DND-41 (cell line): ENCODE data around the gene ATXN1L.
A peak's percentile ranks its signal among the peaks of the same experiment; 100 is the strongest.

Source experiments
- ATAC-seq: fragments of 200-7000 bp; cut with Tn5 transposase; 3 replicates; pipeline ENCODE4 v1.9.1; 2021; ENCODE audit warnings: low read depth; ENCODE audit not compliant: insufficient read depth
- DNase-seq: peaks from one replicate; pipeline ENCODE4 v3.0.0-alpha.2; 2020
- H2AFZ ChIP-seq: 2 replicates; pipeline ENCODE4 v1.6.0; 2012; ENCODE audit warnings: low read depth, low read length
- H3K27ac ChIP-seq: 2 replicates; pipeline ENCODE4 v1.5.1; 2012; ENCODE audit warnings: low read length, inconsistent platforms
- H3K27me3 ChIP-seq: fragments of 200-600 bp; sonication (generic); 2 replicates; pipeline ENCODE4 v1.6.0; 2012; ENCODE audit warnings: low read length, mild to moderate bottlenecking, inconsistent platforms; ENCODE audit not compliant: insufficient read depth, poor library complexity
- H3K36me3 ChIP-seq: 2 replicates; pipeline ENCODE4 v1.5.1; 2012; ENCODE audit warnings: low read length, inconsistent platforms; ENCODE audit not compliant: insufficient read depth
- H3K4me1 ChIP-seq: 2 replicates; pipeline ENCODE4 v1.5.1; 2012; ENCODE audit warnings: mild to moderate bottlenecking, low read length; ENCODE audit not compliant: insufficient read depth
- H3K4me2 ChIP-seq: 2 replicates; pipeline ENCODE4 v1.6.0; 2012; ENCODE audit warnings: mild to moderate bottlenecking, moderate library complexity, low read length, inconsistent platforms; ENCODE audit not compliant: insufficient read depth
- H3K4me3 ChIP-seq, 2 experiments: fragments of 200-600 bp in 1 of 2; shearing (Covaris generic) in 1 of 2; 2 replicates each; pipeline ENCODE4 v1.5.1; 2012 to 2016; ENCODE audit warnings: inconsistent platforms in 2 of 2, low read length in 2 of 2, mild to moderate bottlenecking in 2 of 2, low read depth in 1 of 2, moderate library complexity in 1 of 2
- H3K79me2 ChIP-seq: 2 replicates; pipeline ENCODE4 v1.6.0; 2012; ENCODE audit warnings: low read length, inconsistent platforms; ENCODE audit not compliant: insufficient read depth
- H3K9ac ChIP-seq: 2 replicates; pipeline ENCODE4 v1.6.0; 2012; ENCODE audit warnings: low read depth, mild to moderate bottlenecking, inconsistent platforms, low read length, moderate library complexity
- H3K9me3 ChIP-seq: 2 replicates; pipeline ENCODE4 v1.5.1; 2012; ENCODE audit warnings: low read length, moderate library complexity, mild to moderate bottlenecking, inconsistent platforms; ENCODE audit not compliant: insufficient read depth, severe bottlenecking
- H4K20me1 ChIP-seq: 2 replicates; pipeline ENCODE4 v1.6.0; 2012; ENCODE audit warnings: low read length; ENCODE audit not compliant: insufficient read depth
- CTCF ChIP-seq: IDR thresholded peaks from 2 replicates; pipeline ENCODE4 v1.5.1; 2012; ENCODE audit warnings: borderline replicate concordance, low read length, moderate library complexity, mild to moderate bottlenecking; ENCODE audit not compliant: poor library complexity, severe bottlenecking; ENCODE audit errors: extremely low read depth
- EZH2 ChIP-seq: IDR thresholded peaks from 3 replicates; pipeline ENCODE4 v1.6.1; 2012; ENCODE audit warnings: borderline replicate concordance, low read depth, mild to moderate bottlenecking, moderate library complexity, low read length, inconsistent platforms; ENCODE audit not compliant: severe bottlenecking

Gene ATXN1L

GRCh38 chr16:71899171-71899570 lies 53.4 kb downstream of the ATXN1L start:
- Histone ChIP-seq H4K20me1 (peaks cover 67% of the 10 kb centered on the region), H3K36me3 (peaks cover 3% of the 10 kb centered on the region), H3K27ac (no peak overlapping the region), H2AFZ (no peak overlapping the region), H3K9me3 (no peaks in the 10 kb centered on the region), H3K79me2 (peaks cover 95% of the 10 kb centered on the region), H3K4me2 (no peak overlapping the region; the same call in 1 of the 2 replicates), H3K27me3 (no peaks in the 10 kb centered on the region), H3K4me1 (peaks cover 29% of the 10 kb centered on the region), H3K4me3 (no peak overlapping the region), H3K9ac (no peak overlapping the region)
- ATAC-seq = no peak
- DNase-seq = no peak
- TF ChIP-seq CTCF (no peak), EZH2 (no peak)

GRCh38 chr16:71902656-71903365 lies 57.0 kb downstream of the ATXN1L start:
- Histone ChIP-seq H3K27me3 (no peaks in the 10 kb centered on the region), H3K79me2 (peaks cover 100% of the 10 kb centered on the region), H3K9ac (no peak overlapping the region), H2AFZ (no peak overlapping the region), H4K20me1 (peaks cover 85% of the 10 kb centered on the region), H3K36me3 (no peaks in the 10 kb centered on the region), H3K27ac (no peak overlapping the region), H3K4me3 (no peak overlapping the region), H3K4me2 (no peak overlapping the region), H3K4me1 (peaks cover 15% of the 10 kb centered on the region), H3K9me3 (no peaks in the 10 kb centered on the region)
- no peak for TF ChIP-seq EZH2
- TF ChIP-seq CTCF = no peak
- no peak for ATAC-seq
- no peak for DNase-seq

- peaks cover 3% of the 10 kb centered on the region for H3K36me3 ChIP-seq
- no peak overlapping the region for H3K4me3 ChIP-seq
- TF ChIP-seq CTCF (no peak), EZH2 (no peak)
- peaks cover 87% of the 10 kb centered on the region for H4K20me1 ChIP-seq
- no peak for DNase-seq
- no peaks in the 10 kb centered on the region for H3K9me3 ChIP-seq
- H3K9ac ChIP-seq = no peak overlapping the region
- H3K79me2 ChIP-seq = peaks cover 100% of the 10 kb centered on the region
- peaks cover 13% of the 10 kb centered on the region for H3K4me1 ChIP-seq
- H2AFZ ChIP-seq = no peak overlapping the region
- no peaks in the 10 kb centered on the region for H3K27me3 ChIP-seq
- no peak overlapping the region for H3K27ac ChIP-seq
- peak overlapping the region; percentile 16; the same call in 1 of the 2 replicates for H3K4me2 ChIP-seq
- no peak for ATAC-seq
Observed at GRCh38 chr16:71903608-71904007, 57.8 kb downstream of the ATXN1L start.
